ENCODE results near the gene ZNF630.
"Not testable (repeated sequence)": the region's sequence is repeated elsewhere in the genome, so short reads cannot be mapped to it uniquely, and the experiment has no call there.

The ZNF630 gene

GRCh38 chrX:48071064-48071985 is at the start of gene ZNF630:
ZNF630 (minus strand) TSS chrX:48071640; CDS start chrX:48066886, 4,754 bp downstream.
- peak; percentile 20 to 45 (median 33) for DNase-seq

- no peak for DNase-seq
These were observed 36.3 kb upstream of the ZNF630 start for GRCh38 chrX:48107717-48108116.

DNA sequence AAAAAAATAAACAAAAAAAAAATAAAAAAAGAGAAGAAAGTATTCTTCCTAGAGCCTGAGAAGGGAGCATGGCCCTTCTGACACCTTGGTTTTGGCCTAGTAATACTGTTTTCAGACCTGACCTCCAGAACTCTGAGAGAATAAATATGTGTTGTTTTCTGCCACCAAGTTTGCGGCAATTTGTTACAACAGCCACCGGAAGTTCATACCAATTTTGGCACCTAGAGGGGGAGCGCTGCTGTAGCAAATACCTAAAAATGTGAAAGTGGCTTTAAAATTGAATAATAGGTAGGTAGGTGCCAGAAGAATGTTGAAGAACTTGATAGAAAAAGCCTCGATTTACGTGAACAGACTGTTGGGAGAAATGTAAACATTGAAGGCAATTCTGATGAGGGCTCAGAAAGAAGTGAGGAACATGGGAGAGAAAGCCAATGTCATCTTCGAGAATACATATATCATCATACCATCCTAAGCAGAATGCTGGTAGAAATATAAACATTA is 31.5 kb upstream of the ZNF630 start:
- DNase-seq, result no peak

- no peak for DNase-seq
These were observed 30.0 kb upstream of the ZNF630 start for GRCh38 chrX:48101443-48101842.

- DNase-seq, result not testable (repeated sequence)
These were observed 21.1 kb upstream of the ZNF630 start for GRCh38 chrX:48092558-48092957.

DNA sequence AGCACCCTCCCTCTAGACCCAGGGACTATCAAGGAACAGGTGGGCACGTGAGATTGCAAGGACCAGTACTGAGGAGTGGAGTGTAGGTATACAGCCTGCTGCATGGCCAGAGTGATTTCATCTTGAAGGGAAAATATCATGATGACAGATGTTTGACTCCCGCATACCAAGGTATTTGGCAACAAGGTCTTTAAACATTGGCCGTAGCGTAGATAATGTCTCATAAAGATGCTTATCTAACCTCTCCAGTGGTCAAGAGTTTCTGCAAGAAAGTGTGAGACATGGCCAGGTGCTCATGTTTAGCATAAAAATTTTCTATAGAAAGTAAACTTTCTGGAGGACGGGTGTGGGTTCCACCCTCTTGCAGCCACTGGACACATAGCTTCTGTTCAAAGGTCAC is 18.7 kb upstream of the ZNF630 start:
- DNase-seq, result no peak

DNA sequence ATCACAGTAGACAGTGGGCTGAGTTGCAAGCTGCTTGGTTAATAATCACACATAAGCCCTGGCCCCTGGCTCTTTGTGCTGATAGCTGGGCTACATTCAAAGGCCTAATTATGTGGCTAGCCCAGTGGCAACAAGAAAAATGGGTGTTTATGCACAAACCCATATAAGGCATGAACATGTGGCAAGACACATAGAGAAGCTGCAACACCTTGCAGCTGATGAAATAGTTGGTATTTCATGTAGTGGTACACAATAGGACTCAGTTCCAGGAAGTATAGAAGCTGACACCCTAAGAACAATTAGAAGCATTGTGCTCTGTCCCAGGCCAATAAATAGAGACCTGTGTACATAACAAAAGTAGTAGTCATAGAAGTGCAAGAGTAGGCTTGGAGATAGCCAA is 14.6 kb upstream of the ZNF630 start:
- no peak for DNase-seq

DNA sequence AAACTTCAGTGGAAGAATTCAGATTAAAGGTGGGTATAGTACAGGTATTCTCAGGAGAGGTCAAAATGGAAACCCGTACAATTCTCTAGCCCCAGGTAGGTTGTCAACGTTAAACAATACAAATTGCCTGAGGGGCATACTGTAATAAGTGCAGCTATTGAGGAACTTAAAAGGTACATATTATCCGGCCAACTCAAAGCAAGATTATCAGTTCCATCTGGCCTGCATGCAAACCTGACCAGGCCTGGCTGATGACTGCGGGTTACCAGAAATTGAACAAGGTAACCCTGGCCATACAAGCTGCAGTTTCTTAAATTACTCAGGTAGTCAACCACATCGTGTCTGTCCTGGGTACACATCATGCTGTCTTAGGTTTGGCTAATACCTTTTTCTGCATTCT is 12.3 kb upstream of the ZNF630 start:
- no peak for DNase-seq

DNA sequence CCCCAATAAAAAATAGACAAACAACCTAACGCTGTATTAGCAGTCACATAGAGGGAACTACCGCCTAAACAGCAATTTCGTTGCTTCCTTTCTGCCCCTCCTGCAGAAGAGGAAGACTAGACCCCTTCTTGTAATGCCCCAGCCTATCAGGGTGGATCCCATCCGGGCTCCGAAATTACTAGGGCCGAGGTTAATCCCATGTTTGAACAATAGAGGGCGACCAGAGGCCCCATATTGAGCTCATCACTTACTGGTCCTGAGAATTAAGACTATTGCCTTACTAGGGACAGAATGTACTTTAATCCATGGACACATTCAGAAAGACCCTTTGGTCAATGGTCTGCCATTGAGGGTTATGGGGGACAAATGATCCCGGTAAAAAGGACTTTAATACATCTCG is 11.8 kb upstream of the ZNF630 start:
- DNase-seq, result peak; percentile 42 to 50 (median 43)

- no peak for DNase-seq
These were observed 4.9 kb upstream of the ZNF630 start for GRCh38 chrX:48076343-48076742.

GRCh38 chrX:48071986-48072605 is 656 bp upstream of the ZNF630 start:
- DNase-seq, result no peak

DNA sequence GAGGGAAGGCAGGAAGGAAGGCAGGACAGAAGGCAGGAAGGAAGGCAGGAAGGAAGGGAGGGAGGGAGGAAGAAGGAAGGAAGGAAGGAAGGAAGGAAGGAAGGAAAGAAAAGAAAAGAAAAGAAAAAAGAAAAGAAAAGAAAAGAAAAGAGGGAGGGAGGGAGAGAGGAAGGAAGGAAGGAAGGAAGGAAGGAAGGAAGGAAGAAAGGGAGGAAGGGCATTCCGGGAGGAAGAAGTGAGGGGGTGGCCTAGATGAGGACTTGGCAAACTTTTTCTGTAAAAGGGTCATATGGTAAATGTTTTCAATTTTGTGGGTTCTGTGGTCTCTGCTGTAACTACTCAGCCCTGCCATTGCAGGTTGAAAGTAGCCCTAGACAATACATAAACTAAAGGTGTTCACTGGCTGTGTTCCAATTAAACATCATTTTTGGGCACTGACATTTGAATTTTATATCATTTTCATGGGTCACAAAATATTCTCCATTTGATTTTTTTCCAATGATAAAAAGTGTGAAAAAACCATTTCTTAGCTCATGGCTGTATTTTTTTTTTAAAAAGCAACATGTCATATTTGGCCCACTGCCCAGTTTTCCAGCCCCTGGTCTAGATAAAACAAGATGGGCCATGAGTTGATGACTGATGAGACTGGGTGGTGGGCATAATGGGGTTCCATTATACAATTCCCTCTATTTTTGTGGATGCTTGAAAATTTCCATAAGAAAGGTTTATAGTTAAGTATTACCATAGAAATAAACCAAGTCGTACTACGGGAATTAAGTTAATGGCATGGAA is 3.1 kb downstream of the ZNF630 start:
- DNase-seq, result no peak

GRCh38 chrX:48064261-48064660 is 7.2 kb downstream of the ZNF630 start:
- DNase-seq, result no peak

DNA sequence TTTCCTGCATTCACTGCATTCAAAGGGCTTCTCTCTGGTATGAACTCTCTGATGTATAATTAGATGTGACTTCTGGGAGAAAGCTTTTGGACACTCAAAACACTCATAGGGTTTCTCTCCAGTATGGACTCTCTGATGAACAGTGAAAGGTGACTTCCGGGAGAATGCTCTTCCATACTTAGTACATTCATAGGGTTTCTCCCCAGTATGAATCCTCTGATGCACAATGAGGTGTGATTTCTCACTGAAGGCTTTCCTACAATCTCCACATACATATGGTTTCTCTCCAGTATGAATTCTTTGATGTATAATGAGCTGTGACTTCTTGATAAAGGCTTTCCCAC is 12.2 kb downstream of the ZNF630 start:
- no peak for DNase-seq

GRCh38 chrX:48058621-48059295 is 12.7 kb downstream of the ZNF630 start:
- no peak for DNase-seq

DNA sequence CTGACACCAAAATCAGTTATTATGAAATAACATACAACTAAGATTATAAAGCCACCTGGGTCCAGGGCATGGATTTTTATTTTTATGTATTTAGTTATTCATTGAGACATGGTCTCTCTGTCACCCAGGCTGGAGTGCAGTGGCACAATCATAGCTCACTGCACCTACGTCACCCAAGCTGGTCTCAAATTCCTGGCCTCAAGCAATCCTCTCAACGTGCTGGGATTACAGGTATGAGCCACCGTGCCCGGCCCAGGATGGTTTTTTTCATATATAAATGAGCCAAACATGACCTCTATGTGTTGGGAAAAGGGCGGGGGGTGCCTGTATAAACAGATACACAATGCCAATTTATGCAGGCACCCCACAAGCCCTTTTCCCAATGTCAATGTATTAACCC is 24.6 kb downstream of the ZNF630 start:
- no peak for DNase-seq

DNA sequence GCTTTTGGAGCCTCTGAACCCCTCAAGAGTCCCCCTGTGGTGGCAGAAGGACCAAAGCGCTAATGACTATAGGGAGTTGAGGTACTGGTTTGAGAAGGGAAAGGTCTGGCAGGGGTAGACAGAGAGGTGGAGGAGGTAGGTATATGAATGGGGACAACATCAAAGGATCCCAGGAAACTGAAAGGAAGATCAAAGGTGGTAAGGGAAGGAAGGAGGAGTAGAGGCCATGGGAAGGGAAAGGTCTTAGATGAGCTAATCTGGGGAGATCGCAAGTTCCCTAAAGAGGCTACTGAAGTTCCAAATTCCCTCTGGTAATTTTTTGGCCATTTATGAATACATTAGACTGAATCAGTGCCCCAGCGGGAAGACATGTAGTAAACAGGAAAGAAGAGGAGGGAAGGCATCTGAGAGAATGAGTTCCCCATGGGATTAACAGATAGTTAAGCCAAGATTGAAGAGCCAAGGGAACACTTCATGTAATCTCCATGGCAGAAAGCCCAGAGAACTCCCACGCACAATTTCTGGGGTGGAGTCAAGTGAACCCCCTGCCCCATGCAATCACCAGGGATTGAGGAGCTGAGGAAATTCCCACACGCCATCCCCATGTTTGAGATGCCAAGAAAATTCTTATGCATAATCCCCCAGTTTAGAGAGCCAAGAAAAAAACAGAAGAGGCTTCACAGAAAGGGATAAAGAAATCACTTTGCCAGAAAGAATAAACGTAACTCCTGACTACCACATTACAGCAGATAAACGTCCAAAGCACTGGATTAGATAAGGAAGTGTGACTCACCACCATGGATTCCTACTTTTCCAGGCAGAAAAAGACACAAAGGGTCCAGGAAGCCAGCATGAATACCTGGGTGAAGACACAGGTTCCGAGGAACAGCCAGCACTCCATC is 25.8 kb downstream of the ZNF630 start:
- DNase-seq, result peak; percentile 10 to 44 (median 37)

GRCh38 chrX:48043056-48043455 is 28.4 kb downstream of the ZNF630 start:
- DNase-seq, result no peak

- DNase-seq, result no peak
These were observed 35.5 kb downstream of the ZNF630 start for GRCh38 chrX:48035891-48036290.

GRCh38 chrX:48030641-48031173 is 40.7 kb downstream of the ZNF630 start:
- DNase-seq, result not testable (repeated sequence)

GRCh38 chrX:48030237-48030636 is 41.2 kb downstream of the ZNF630 start:
- DNase-seq, result no peak

Data from suppressor macrophage treated with lipopolysaccharide for 1 hour (primary cell).